H1 (cell line): Measurements from ENCODE around the gene FBXO11. TPM values are rescaled to one million over a fixed set of nuclear protein-coding genes. Genes with fewer than 3 reads are reported as not detected.

Source experiments
- CTCF ChIA-PET: fragments of 300-600 bp; sonication (Branson Sonifier 250); formaldehyde crosslinking; loops from one replicate; lab custom pipeline; 2021; ENCODE audit not compliant: partially characterized antibody; lab: Charles Lee
- POLR2A ChIA-PET: fragments of 300-600 bp; sonication (Branson Sonifier 250); formaldehyde crosslinking; loops from one replicate; lab custom pipeline; 2021; ENCODE audit warnings: inconsistent platforms; ENCODE audit not compliant: partially characterized antibody; lab: Charles Lee
- DNase-seq, 2 experiments: peaks; one replicate each; pipeline versions ENCODE4 v3.0.0 to v3.0.0-alpha.2; 2010 to 2022; ENCODE audit warnings: low spot score in 2 of 2, low read depth in 1 of 2, mixed read lengths in 1 of 2
- FAIRE-seq: peaks from 2 replicates; lab custom pipeline; 2011; peaks lifted over from hg19 to GRCh38; lab: Jason Lieb, UNC
- H2AFZ ChIP-seq: 2 replicates; pipeline ENCODE4 v1.8.1; 2012; ENCODE audit warnings: low read length, inconsistent platforms
- H2AK5ac ChIP-seq: 2 replicates; pipeline ENCODE4 v1.6.1; 2013; ENCODE audit warnings: low read depth, low read length
- H2BK120ac ChIP-seq: replicated peaks from 2 replicates; pipeline ENCODE3; 2013; ENCODE audit warnings: low read depth, low read length, inconsistent platforms
- H2BK12ac ChIP-seq: 2 replicates; pipeline ENCODE4 v1.6.1; 2013; ENCODE audit warnings: low read depth, low read length
- H2BK15ac ChIP-seq: 2 replicates; pipeline ENCODE4 v1.6.1; 2013; ENCODE audit warnings: low read length
- H2BK20ac ChIP-seq: 2 replicates; pipeline ENCODE4 v1.6.1; 2013; ENCODE audit warnings: low read length
- H2BK5ac ChIP-seq: 2 replicates; pipeline ENCODE4 v1.6.1; 2013; ENCODE audit warnings: low read depth, low read length
- H3K14ac ChIP-seq: 2 replicates; pipeline ENCODE4 v1.6.1; 2013; ENCODE audit warnings: inconsistent platforms; ENCODE audit not compliant: insufficient read length
- H3K18ac ChIP-seq: 2 replicates; pipeline ENCODE4 v1.6.1; 2013; ENCODE audit warnings: low read length; ENCODE audit errors: extremely low read depth
- H3K23ac ChIP-seq: 2 replicates; pipeline ENCODE4 v1.6.1; 2013; ENCODE audit warnings: inconsistent platforms; ENCODE audit not compliant: insufficient read length
- H3K23me2 ChIP-seq: 2 replicates; pipeline ENCODE4 v1.6.1; 2013; ENCODE audit warnings: low read depth, low read length
- H3K27ac ChIP-seq: 2 replicates; pipeline ENCODE4 v1.6.1; 2011; ENCODE audit warnings: low read depth, low read length, inconsistent platforms
- H3K27me3 ChIP-seq, 4 experiments: replicated peaks in 1 of 4; 1 replicate in 1 of 4; 2 replicates in 3 of 4; pipeline versions ENCODE4 v1.6.1 to v1.8.1; 2011 to 2013; ENCODE audit warnings: low read length in 3 of 4, mild to moderate bottlenecking in 3 of 4, inconsistent platforms in 2 of 4, mixed read lengths in 2 of 4, moderate library complexity in 1 of 4; ENCODE audit not compliant: control insufficient read depth in 3 of 4, insufficient read depth in 3 of 4; ENCODE audit errors: extremely low read depth in 1 of 4
- H3K36me3 ChIP-seq, 4 experiments: 2 replicates each; pipeline versions ENCODE4 v1.6.1 to v1.8.1; 2011 to 2013; ENCODE audit warnings: mild to moderate bottlenecking in 4 of 4, low read length in 3 of 4, moderate library complexity in 2 of 4, control low read depth in 1 of 4, inconsistent platforms in 1 of 4; ENCODE audit not compliant: insufficient read depth in 4 of 4, control insufficient read depth in 2 of 4
- H3K4ac ChIP-seq: replicated peaks from 2 replicates; pipeline ENCODE3; 2013; ENCODE audit warnings: low read length, low read depth, mixed read lengths, inconsistent platforms; ENCODE audit not compliant: insufficient read length
- H3K4me1 ChIP-seq, 4 experiments: replicated peaks in 1 of 4; 1 replicate in 1 of 4; 2 replicates in 3 of 4; pipeline versions ENCODE4 v1.6.1 to v1.8.1; 2011 to 2013; ENCODE audit warnings: low read length in 3 of 4, inconsistent platforms in 2 of 4, mixed read lengths in 1 of 4; ENCODE audit not compliant: insufficient read depth in 4 of 4, control insufficient read depth in 3 of 4
- H3K4me2 ChIP-seq, 2 experiments: 2 replicates each; pipeline versions ENCODE4 v1.6.1 to v1.8.1; 2011 to 2013; ENCODE audit warnings: low read depth in 2 of 2, low read length in 2 of 2, control low read depth in 1 of 2, inconsistent platforms in 1 of 2, mild to moderate bottlenecking in 1 of 2; ENCODE audit not compliant: insufficient read depth in 1 of 2
- H3K4me3 ChIP-seq, 4 experiments: fragments of 200-600, 300-600 bp in 1 of 4; sonication (generic), shearing (Covaris generic), sonication (Bioruptor Twin) in 1 of 4; 2 replicates each; pipeline versions ENCODE4 v1.5.1 to v1.8.1; 2011 to 2016; ENCODE audit warnings: low read length in 4 of 4, low read depth in 3 of 4, control low read depth in 2 of 4, inconsistent platforms in 2 of 4, mild to moderate bottlenecking in 2 of 4, mixed read lengths in 1 of 4, moderate library complexity in 1 of 4; ENCODE audit not compliant: insufficient read depth in 2 of 4; ENCODE audit errors: extremely low read depth in 1 of 4
- H3K56ac ChIP-seq: replicated peaks from 2 replicates; pipeline ENCODE3; 2013; ENCODE audit warnings: low read depth, mild to moderate bottlenecking, mixed read lengths, low read length, inconsistent platforms; ENCODE audit not compliant: insufficient read length
- H3K79me1 ChIP-seq: 2 replicates; pipeline ENCODE4 v1.6.1; 2013; ENCODE audit warnings: low read depth, low read length, control low read depth
- H3K79me2 ChIP-seq, 2 experiments: 2 replicates each; pipeline versions ENCODE4 v1.6.1 to v1.8.1; 2012 to 2013; ENCODE audit warnings: low read length in 2 of 2, mild to moderate bottlenecking in 2 of 2, inconsistent platforms in 1 of 2; ENCODE audit not compliant: insufficient read depth in 2 of 2, control insufficient read depth in 1 of 2
- H3K9ac ChIP-seq, 4 experiments: replicated peaks in 1 of 4; 1 replicate in 1 of 4; 2 replicates in 3 of 4; pipeline versions ENCODE4 v1.6.1 to v1.8.1; 2011 to 2013; ENCODE audit warnings: low read depth in 3 of 4, low read length in 3 of 4, control low read depth in 2 of 4, mild to moderate bottlenecking in 2 of 4, moderate library complexity in 2 of 4, inconsistent platforms in 1 of 4; ENCODE audit errors: extremely low read depth in 1 of 4
- H3K9me3 ChIP-seq, 2 experiments: 2 replicates each; pipeline versions ENCODE4 v1.6.1 to v1.8.1; 2012 to 2013; ENCODE audit warnings: mild to moderate bottlenecking in 2 of 2, moderate library complexity in 2 of 2, control low read depth in 1 of 2, inconsistent platforms in 1 of 2, low read depth in 1 of 2, low read length in 1 of 2, mixed read lengths in 1 of 2; ENCODE audit not compliant: insufficient read depth in 2 of 2
- H4K20me1 ChIP-seq, 2 experiments: replicated peaks in 1 of 2; 2 replicates each; pipeline versions ENCODE3 to v1.8.1; 2011 to 2013; ENCODE audit warnings: inconsistent platforms in 2 of 2, low read length in 2 of 2, mild to moderate bottlenecking in 1 of 2; ENCODE audit not compliant: insufficient read depth in 2 of 2, control insufficient read depth in 1 of 2
- H4K5ac ChIP-seq: 2 replicates; pipeline ENCODE4 v1.6.1; 2013; ENCODE audit warnings: low read length, low read depth, mixed read lengths, inconsistent platforms; ENCODE audit not compliant: insufficient read length
- H4K8ac ChIP-seq: 2 replicates; pipeline ENCODE4 v1.8.0; 2013; ENCODE audit warnings: mild to moderate bottlenecking, moderate library complexity, low read length, inconsistent platforms; ENCODE audit not compliant: insufficient read depth; ENCODE audit errors: extremely low read depth
- H4K91ac ChIP-seq: replicated peaks from 2 replicates; pipeline ENCODE3; 2013; ENCODE audit warnings: low read length, mixed read lengths, inconsistent platforms; ENCODE audit not compliant: insufficient read length
- ATF2 ChIP-seq: IDR thresholded peaks from 2 replicates; pipeline ENCODE4 v1.6.1; 2012; ENCODE audit warnings: low read length, inconsistent platforms
- ATF3 ChIP-seq: IDR thresholded peaks from 2 replicates; pipeline ENCODE4 v1.6.1; 2011; ENCODE audit warnings: low read depth, mild to moderate bottlenecking, low read length; ENCODE audit not compliant: insufficient read depth
- BACH1 ChIP-seq: IDR thresholded peaks from 2 replicates; pipeline ENCODE4 v1.6.1; 2012; ENCODE audit warnings: low read length, improper control_type of control experiment
- CHD1 ChIP-seq: IDR thresholded peaks from 2 replicates; pipeline ENCODE4 v1.6.1; 2012; ENCODE audit warnings: low read depth, low read length, improper control_type of control experiment
- CREB1 ChIP-seq: IDR thresholded peaks from 2 replicates; pipeline ENCODE4 v1.6.1; 2012; ENCODE audit warnings: inconsistent platforms
- EGR1 ChIP-seq: IDR thresholded peaks from 2 replicates; pipeline ENCODE4 v1.6.1; 2011; ENCODE audit warnings: low read depth, low read length, borderline replicate concordance
- NANOG ChIP-seq: IDR thresholded peaks from 2 replicates; pipeline ENCODE4 v1.6.1; 2011; ENCODE audit warnings: low read length, low read depth, mild to moderate bottlenecking, inconsistent platforms; ENCODE audit not compliant: insufficient read depth, poor library complexity, severe bottlenecking
- NRF1 ChIP-seq: IDR thresholded peaks from 2 replicates; pipeline ENCODE4 v1.6.1; 2011; ENCODE audit warnings: mild to moderate bottlenecking, low read depth, low read length, improper control_type of control experiment
- SP1 ChIP-seq: IDR thresholded peaks from 2 replicates; pipeline ENCODE4 v1.6.1; 2011; ENCODE audit warnings: low read depth, low read length
- TAF7 ChIP-seq: optimal IDR thresholded peaks from 2 replicates; pipeline ENCODE3; 2011; ENCODE audit warnings: low read depth, mild to moderate bottlenecking, inconsistent platforms, low read length, moderate library complexity, borderline replicate concordance
- USF2 ChIP-seq: IDR thresholded peaks from 2 replicates; pipeline ENCODE4 v1.6.1; 2011; ENCODE audit warnings: low read length, improper control_type of control experiment
- WGBS, 2 experiments: shearing (Covaris generic) in 1 of 2; methylation state at CpG; one replicate each; pipeline versions ENCODE4 v1.1.6 to v1.1.7; 2013 to 2015; ENCODE audit warnings: low lambda C conversion rate in 2 of 2, mixed read lengths in 2 of 2, inconsistent platforms in 1 of 2, low coverage in 1 of 2, missing lambda C conversion rate in 1 of 2; ENCODE audit not compliant: insufficient replicate concordance in 2 of 2, insufficient coverage in 1 of 2, insufficient read length in 1 of 2; ENCODE audit errors: extremely low coverage in 1 of 2, missing lambda C conversion rate in 1 of 2; 5-methylcytosine and 5-hydroxymethylcytosine counted together
- polyA plus RNA-seq, 7 experiments: library from polyadenylated mRNA; depleted of rRNA in 3 of 7; stranded (reverse) in 5 of 7; unstranded in 2 of 7; fragments of >200 nt in 5 of 7; fragments of 200-250 nt in 2 of 7; gene quantifications; 1 replicate in 5 of 7; 2 replicates in 1 of 7; 4 replicates in 1 of 7; pipeline versions ENCODE4 v1.2.1 to v1.2.3, GENCODE V29; 2011 to 2013; ENCODE audit warnings: missing spikeins in 2 of 7, mixed read lengths in 2 of 7
- total RNA-seq: library from RNA; stranded (reverse); fragmentation: NEBNext Ultra II Directional; extraction: Animal tissue kit (Norgen Biotek cat#: 25700); gene quantifications from 2 replicates; pipeline ENCODE4 v1.2.1, GENCODE V29; 2021

The FBXO11 gene
- total and polyA plus RNA-seq, 2 of the 8 experiments (the other 6 are each of a cell fraction or from before 2014, with no cell fraction given), result 21.7 to 57.3 TPM

- DNase-seq (no peak), FAIRE-seq (no peak)
- H2AK5ac ChIP-seq, result no peak overlapping the region
- H4K91ac ChIP-seq, result no peak overlapping the region
- H3K14ac ChIP-seq, result no peak overlapping the region
- H2BK120ac ChIP-seq, result no peak overlapping the region
- no peaks in the 10 kb centered on the region for H3K23me2 ChIP-seq
- CTCF ChIA-PET, result interaction anchor here (0.6 to 1.1 kb wide), 2 partner anchors 15 to 104 kb away, joined by 3 read pairs; no protein-coding TSS in a partner anchor
- H3K4me3 ChIP-seq, result no peak overlapping the region
- H3K79me2 ChIP-seq, result no peaks in the 10 kb centered on the region
- H4K20me1 ChIP-seq, result no peaks in the 10 kb centered on the region
- POLR2A ChIA-PET, result interaction anchor here (0.6 to 2.1 kb wide), 2 partner anchors 10 to 11 kb away, joined by 4 to 8 read pairs; partner anchors contain the start of gene FBXO11
- no peak overlapping the region for H3K4me2 ChIP-seq
- no peak overlapping the region for H2BK12ac ChIP-seq
- H2BK5ac ChIP-seq, result no peak overlapping the region
- no peaks in the 10 kb centered on the region for H3K4me1 ChIP-seq
- no peaks in the 10 kb centered on the region for H3K79me1 ChIP-seq
- H3K9ac ChIP-seq, result no peak overlapping the region
- 56% methylated on average over 1 of the region's 1 CpG; no CpG with 5 or more reads in 1 of the 2 experiments for WGBS, 2 experiments
- H3K4ac ChIP-seq, result no peak overlapping the region
- H3K36me3 ChIP-seq, result no peaks in the 10 kb centered on the region
- no peak overlapping the region for H2AFZ ChIP-seq
- no peak overlapping the region for H4K8ac ChIP-seq
- H3K27ac ChIP-seq, result no peak overlapping the region
- no peak overlapping the region for H3K56ac ChIP-seq
- H3K18ac ChIP-seq, result no peak overlapping the region
- H2BK15ac ChIP-seq, result no peak overlapping the region
- no peak overlapping the region for H3K23ac ChIP-seq
- no peaks in the 10 kb centered on the region for H3K9me3 ChIP-seq
- H3K27me3 ChIP-seq, result no peaks in the 10 kb centered on the region
- no peak overlapping the region for H4K5ac ChIP-seq
- H2BK20ac ChIP-seq, result no peak overlapping the region
- TF ChIP-seq TAF7, result no peak
- no peak for TF ChIP-seq CHD1
- no peak for TF ChIP-seq ATF3
- no peak for TF ChIP-seq NANOG
- no peak for TF ChIP-seq EGR1
- no peak for TF ChIP-seq CREB1
- TF ChIP-seq NRF1, result no peak
- TF ChIP-seq ATF2, result no peak
- TF ChIP-seq USF2, result no peak
- no peak for TF ChIP-seq BACH1
- no peak for TF ChIP-seq SP1
Measured at GRCh38 chr2:47916412-47916811, 10.1 kb upstream of the FBXO11 start.
